DND-41 (cell line): Measurements from ENCODE around the gene ACTN1.

ENCODE experiments used
- ATAC-seq: fragments of 200-7000 bp; cut with Tn5 transposase; 3 replicates; pipeline ENCODE4 v1.9.1; 2021; ENCODE audit warnings: low read depth; ENCODE audit not compliant: insufficient read depth
- DNase-seq: peaks from one replicate; pipeline ENCODE4 v3.0.0-alpha.2; 2020
- H2AFZ ChIP-seq: 2 replicates; pipeline ENCODE4 v1.6.0; 2012; ENCODE audit warnings: low read depth, low read length
- H3K27ac ChIP-seq: 2 replicates; pipeline ENCODE4 v1.5.1; 2012; ENCODE audit warnings: low read length, inconsistent platforms
- H3K27me3 ChIP-seq: fragments of 200-600 bp; sonication (generic); 2 replicates; pipeline ENCODE4 v1.6.0; 2012; ENCODE audit warnings: low read length, mild to moderate bottlenecking, inconsistent platforms; ENCODE audit not compliant: insufficient read depth, poor library complexity
- H3K36me3 ChIP-seq: 2 replicates; pipeline ENCODE4 v1.5.1; 2012; ENCODE audit warnings: low read length, inconsistent platforms; ENCODE audit not compliant: insufficient read depth
- H3K4me1 ChIP-seq: 2 replicates; pipeline ENCODE4 v1.5.1; 2012; ENCODE audit warnings: mild to moderate bottlenecking, low read length; ENCODE audit not compliant: insufficient read depth
- H3K4me2 ChIP-seq: 2 replicates; pipeline ENCODE4 v1.6.0; 2012; ENCODE audit warnings: mild to moderate bottlenecking, moderate library complexity, low read length, inconsistent platforms; ENCODE audit not compliant: insufficient read depth
- H3K4me3 ChIP-seq, 2 experiments: fragments of 200-600 bp in 1 of 2; shearing (Covaris generic) in 1 of 2; 2 replicates each; pipeline ENCODE4 v1.5.1; 2012 to 2016; ENCODE audit warnings: inconsistent platforms in 2 of 2, low read length in 2 of 2, mild to moderate bottlenecking in 2 of 2, low read depth in 1 of 2, moderate library complexity in 1 of 2
- H3K79me2 ChIP-seq: 2 replicates; pipeline ENCODE4 v1.6.0; 2012; ENCODE audit warnings: low read length, inconsistent platforms; ENCODE audit not compliant: insufficient read depth
- H3K9ac ChIP-seq: 2 replicates; pipeline ENCODE4 v1.6.0; 2012; ENCODE audit warnings: low read depth, mild to moderate bottlenecking, inconsistent platforms, low read length, moderate library complexity
- H3K9me3 ChIP-seq: 2 replicates; pipeline ENCODE4 v1.5.1; 2012; ENCODE audit warnings: low read length, moderate library complexity, mild to moderate bottlenecking, inconsistent platforms; ENCODE audit not compliant: insufficient read depth, severe bottlenecking
- H4K20me1 ChIP-seq: 2 replicates; pipeline ENCODE4 v1.6.0; 2012; ENCODE audit warnings: low read length; ENCODE audit not compliant: insufficient read depth
- EZH2 ChIP-seq: IDR thresholded peaks from 3 replicates; pipeline ENCODE4 v1.6.1; 2012; ENCODE audit warnings: borderline replicate concordance, low read depth, mild to moderate bottlenecking, moderate library complexity, low read length, inconsistent platforms; ENCODE audit not compliant: severe bottlenecking
- TF ChIP-seq, protein P1 (sequence below): IDR thresholded peaks from 2 replicates; pipeline ENCODE4 v1.5.1; 2012; ENCODE audit warnings: borderline replicate concordance, low read length, moderate library complexity, mild to moderate bottlenecking; ENCODE audit not compliant: poor library complexity, severe bottlenecking; ENCODE audit errors: extremely low read depth

ACTN1 gene

DNA sequence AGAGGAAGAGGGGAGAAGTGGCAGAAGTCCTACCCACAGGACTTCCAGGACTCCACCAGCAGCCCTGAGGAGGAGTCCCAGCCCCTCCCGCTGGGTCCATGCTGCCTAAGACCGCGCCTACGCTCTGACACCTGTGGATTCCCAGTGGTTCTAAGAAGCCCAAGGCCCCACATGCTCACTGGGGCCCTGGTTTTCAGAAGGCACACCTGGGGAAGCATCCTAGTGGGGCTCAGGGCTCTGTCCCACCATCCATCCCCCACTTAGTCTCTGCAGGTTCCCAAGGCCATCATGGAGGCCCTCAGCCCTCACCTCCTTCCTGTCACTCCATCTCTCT, 32.6 kb downstream of the ACTN1 start:
- peaks cover 84% of the 10 kb centered on the region for H4K20me1 ChIP-seq
- H3K4me3 ChIP-seq: no peak overlapping the region

DNA sequence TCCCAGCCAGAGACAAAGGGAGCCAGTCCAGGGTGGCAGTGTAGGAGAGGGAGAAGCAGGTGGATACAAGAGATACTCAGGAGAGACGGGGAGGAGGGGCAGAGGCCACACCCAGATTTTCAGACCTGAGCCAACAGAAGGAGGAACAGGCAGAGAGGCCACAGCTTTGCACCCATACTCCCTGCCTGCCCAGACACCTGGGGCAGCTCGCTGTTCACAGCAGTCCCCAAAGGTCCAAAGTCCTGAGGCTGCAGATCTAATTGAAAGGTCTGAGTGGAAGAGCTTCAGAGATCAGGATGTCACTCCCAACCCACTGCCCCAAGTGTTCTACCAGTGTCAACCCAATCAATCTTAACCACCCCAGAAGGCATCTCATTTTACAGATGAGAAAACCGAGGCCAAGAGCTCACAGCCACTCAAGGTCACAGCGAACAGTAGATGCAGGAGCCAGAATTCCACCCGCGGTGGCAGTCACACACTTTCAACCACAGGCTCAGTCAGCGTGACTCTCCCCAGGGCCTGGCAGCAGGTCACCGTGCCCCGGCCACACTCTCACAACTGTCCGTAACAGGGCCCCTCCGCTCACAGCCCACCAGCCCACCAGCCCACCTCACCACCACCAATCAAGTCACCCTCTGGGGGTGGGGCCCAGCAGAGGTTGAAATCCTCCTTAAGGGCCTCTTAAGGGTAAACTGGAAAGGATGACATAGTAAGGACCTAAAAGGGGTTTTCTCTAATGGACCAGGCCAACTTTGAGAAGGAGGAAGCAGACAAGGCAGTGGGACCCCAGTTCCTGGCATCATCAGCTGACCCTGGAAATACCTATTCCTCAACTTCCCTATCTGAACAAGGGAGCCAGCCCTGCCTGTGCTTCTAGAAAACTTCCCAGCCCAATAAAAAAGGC, 33.3 kb downstream of the ACTN1 start:
- Histone ChIP-seq H3K79me2 (peaks cover 93% of the 10 kb centered on the region), H3K4me2 (no peak overlapping the region), H3K4me1 (peaks cover 5% of the 10 kb centered on the region), H3K9ac (no peak overlapping the region), H2AFZ (no peak overlapping the region), H3K36me3 (peaks cover 10% of the 10 kb centered on the region; the same call in 1 of the 2 replicates), H3K4me3 (no peak overlapping the region), H3K27ac (no peak overlapping the region), H4K20me1 (peaks cover 84% of the 10 kb centered on the region), H3K9me3 (no peaks in the 10 kb centered on the region), H3K27me3 (no peaks in the 10 kb centered on the region)
- ATAC-seq (no peak), DNase-seq (no peak)
- TF ChIP-seq EZH2: no peak
- TF ChIP-seq, protein P1, sequence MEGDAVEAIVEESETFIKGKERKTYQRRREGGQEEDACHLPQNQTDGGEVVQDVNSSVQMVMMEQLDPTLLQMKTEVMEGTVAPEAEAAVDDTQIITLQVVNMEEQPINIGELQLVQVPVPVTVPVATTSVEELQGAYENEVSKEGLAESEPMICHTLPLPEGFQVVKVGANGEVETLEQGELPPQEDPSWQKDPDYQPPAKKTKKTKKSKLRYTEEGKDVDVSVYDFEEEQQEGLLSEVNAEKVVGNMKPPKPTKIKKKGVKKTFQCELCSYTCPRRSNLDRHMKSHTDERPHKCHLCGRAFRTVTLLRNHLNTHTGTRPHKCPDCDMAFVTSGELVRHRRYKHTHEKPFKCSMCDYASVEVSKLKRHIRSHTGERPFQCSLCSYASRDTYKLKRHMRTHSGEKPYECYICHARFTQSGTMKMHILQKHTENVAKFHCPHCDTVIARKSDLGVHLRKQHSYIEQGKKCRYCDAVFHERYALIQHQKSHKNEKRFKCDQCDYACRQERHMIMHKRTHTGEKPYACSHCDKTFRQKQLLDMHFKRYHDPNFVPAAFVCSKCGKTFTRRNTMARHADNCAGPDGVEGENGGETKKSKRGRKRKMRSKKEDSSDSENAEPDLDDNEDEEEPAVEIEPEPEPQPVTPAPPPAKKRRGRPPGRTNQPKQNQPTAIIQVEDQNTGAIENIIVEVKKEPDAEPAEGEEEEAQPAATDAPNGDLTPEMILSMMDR: no peak

More for the DNA sequence above, 32.6 kb downstream of the ACTN1 start:
- Histone ChIP-seq H3K27me3 (no peaks in the 10 kb centered on the region), H3K9me3 (no peaks in the 10 kb centered on the region), H3K4me2 (no peak overlapping the region), H3K9ac (no peak overlapping the region), H3K79me2 (peaks cover 93% of the 10 kb centered on the region), H3K4me1 (peaks cover 5% of the 10 kb centered on the region), H2AFZ (no peak overlapping the region), H3K36me3 (peaks cover 10% of the 10 kb centered on the region; the same call in 1 of the 2 replicates), H3K27ac (no peak overlapping the region)
- DNase-seq (no peak), ATAC-seq (no peak)
- TF ChIP-seq EZH2: no peak
- TF ChIP-seq, protein P1: no peak

DNA sequence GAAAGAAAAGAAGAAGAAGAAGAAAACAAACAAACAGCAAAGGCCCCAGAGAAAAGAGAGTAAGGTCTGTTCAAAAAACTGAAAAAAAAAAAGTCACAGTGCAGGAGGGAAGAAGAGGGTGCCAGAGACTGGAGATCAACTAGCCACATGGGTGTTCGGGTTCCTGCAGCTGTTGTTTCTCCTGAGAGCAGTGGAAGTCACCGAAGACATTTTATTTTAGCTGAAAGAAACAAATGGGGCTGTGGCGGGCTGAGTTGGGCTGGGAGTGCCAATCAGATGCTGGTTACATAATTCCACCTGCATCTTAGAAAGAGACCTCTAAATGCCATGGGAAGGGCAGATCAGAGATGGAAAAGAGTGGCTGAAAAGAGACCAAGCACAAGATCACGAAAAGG, 33.9 kb downstream of the ACTN1 start:
- H3K4me3 ChIP-seq: no peak overlapping the region
- no peaks in the 10 kb centered on the region for H3K9me3 ChIP-seq
- no peak overlapping the region for H3K27ac ChIP-seq
- H2AFZ ChIP-seq: no peak overlapping the region
- H3K4me1 ChIP-seq: peaks cover 5% of the 10 kb centered on the region
- peaks cover 88% of the 10 kb centered on the region for H4K20me1 ChIP-seq
- no peaks in the 10 kb centered on the region for H3K27me3 ChIP-seq
- no peak overlapping the region for H3K4me2 ChIP-seq
- peaks cover 10% of the 10 kb centered on the region; the same call in 1 of the 2 replicates for H3K36me3 ChIP-seq
- H3K79me2 ChIP-seq: peaks cover 96% of the 10 kb centered on the region
- no peak for DNase-seq
- H3K9ac ChIP-seq: no peak overlapping the region
- no peak for ATAC-seq
- no peak for TF ChIP-seq EZH2
- TF ChIP-seq, protein P1: no peak
